Measurements from ENCODE around the gene IMPACT. TPM values are rescaled to one million over a fixed set of nuclear protein-coding genes. Genes with fewer than 3 reads are reported as not detected.

The IMPACT gene
- total RNA-seq, 4 donors from 2014 or later: 14.9 to 22.9 (median 20.3) TPM

DNA sequence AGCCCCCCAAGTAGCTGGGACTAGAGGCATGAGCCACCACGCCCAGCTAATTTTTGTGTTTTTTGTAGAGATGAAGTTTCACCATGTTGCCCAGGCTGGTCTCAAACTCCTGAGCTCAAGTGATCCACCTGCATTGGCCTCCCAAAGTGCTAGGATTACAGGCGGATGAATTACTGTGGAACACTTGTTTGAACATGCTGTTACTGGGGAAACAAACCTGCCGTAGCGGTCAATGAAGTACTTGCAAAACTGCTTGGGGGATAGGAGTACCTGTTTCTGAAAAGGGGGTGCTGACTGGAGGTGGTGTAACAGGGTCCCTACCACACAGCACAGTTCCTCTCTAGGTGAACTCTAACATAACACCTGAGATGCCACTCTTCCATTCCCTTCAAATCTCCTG, 5.9 kb upstream of the IMPACT start:
- DNase-seq (ENCODE audit: low spot score): no peak
- TF ChIP-seq, protein P1, sequence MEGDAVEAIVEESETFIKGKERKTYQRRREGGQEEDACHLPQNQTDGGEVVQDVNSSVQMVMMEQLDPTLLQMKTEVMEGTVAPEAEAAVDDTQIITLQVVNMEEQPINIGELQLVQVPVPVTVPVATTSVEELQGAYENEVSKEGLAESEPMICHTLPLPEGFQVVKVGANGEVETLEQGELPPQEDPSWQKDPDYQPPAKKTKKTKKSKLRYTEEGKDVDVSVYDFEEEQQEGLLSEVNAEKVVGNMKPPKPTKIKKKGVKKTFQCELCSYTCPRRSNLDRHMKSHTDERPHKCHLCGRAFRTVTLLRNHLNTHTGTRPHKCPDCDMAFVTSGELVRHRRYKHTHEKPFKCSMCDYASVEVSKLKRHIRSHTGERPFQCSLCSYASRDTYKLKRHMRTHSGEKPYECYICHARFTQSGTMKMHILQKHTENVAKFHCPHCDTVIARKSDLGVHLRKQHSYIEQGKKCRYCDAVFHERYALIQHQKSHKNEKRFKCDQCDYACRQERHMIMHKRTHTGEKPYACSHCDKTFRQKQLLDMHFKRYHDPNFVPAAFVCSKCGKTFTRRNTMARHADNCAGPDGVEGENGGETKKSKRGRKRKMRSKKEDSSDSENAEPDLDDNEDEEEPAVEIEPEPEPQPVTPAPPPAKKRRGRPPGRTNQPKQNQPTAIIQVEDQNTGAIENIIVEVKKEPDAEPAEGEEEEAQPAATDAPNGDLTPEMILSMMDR (IDR thresholded peaks at IDR 0.05): no peak
- no peak for ATAC-seq (ENCODE audit: low FRiP score)

DNA sequence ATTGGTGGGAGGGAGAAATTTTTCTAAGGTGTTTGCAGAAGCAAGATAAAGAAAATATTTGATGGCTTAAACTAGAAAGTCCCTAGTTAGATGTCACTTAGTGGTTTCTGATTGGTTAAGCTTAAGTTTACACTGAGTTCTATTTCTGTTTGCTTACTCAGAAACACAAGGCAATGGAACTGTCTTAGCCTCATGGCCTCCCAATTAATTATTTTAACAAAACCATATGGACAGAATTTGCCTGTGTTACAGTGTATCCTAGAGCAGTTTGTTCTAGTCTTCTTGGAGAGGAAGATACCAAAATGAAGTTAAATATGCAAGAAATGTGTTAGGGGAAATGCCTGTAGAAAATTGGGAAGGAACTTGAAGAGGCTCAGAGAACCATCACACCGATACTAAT, 4.6 kb upstream of the IMPACT start:
- ATAC-seq (ENCODE audit: low FRiP score) (no peak), DNase-seq (ENCODE audit: low spot score) (no peak)
- TF ChIP-seq, protein P1 (IDR thresholded peaks at IDR 0.05): no peak

DNA sequence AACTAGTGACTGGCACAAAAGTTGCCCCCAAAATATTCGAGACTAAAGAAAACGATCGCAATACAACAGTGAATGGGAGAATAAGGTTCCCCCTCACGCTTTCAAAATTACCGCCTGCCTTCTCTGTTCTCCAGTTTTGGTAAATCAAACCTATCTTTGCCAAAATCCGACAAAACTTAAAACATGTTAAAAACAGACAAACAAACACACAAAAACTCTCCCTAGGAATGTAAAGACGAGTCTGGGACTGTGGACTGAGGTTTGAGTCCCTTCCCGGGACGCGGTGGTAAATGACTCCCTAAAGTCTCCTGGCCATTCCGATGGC, 435 bp upstream of the IMPACT start:
- TF ChIP-seq, protein P1 (IDR thresholded peaks at IDR 0.05): no peak
- no peak for DNase-seq (ENCODE audit: low spot score)
- no peak for ATAC-seq (ENCODE audit: low FRiP score)

DNA sequence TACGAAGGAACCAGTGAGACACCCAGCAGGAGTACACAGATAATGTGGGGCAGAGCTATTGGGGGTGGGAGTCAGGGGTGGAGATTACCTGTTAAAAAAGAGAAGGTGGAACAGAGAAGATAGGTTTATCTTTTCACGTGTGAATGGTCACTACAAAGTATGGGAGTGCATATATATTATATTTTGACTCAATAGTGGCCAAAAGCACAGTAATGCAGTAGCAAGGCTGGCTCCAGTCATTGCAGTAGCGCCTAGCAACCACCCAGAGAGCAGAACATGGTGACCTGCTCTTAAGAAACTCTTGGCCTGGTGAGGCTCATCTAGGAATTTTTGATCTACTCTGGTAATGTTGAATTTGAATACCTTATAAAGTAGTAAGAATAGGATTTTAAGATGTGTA, 1.0 kb downstream of the IMPACT start:
- DNase-seq (ENCODE audit: low spot score) (no peak), ATAC-seq (ENCODE audit: low FRiP score) (no peak)
- TF ChIP-seq, protein P1 (IDR thresholded peaks at IDR 0.05): no peak

DNA sequence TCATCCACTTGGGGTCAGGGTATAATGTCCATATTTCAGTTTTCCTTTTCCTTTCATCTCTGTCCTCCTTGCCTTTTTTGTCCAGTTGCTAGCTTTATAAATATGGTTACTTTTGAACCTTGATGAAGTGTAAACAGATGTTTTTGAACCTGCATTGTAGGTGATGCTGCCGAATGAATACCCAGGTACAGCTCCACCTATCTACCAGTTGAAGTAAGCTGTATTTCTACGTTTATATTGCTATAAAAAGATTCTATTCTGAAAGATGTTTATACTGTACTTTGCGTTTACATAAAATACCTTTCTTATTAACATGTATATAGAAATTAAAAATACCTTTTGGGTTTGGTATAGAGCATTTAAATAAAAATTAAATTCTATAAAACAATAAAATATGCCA, 2.2 kb downstream of the IMPACT start:
- TF ChIP-seq, protein P1 (IDR thresholded peaks at IDR 0.05): no peak
- no peak for DNase-seq (ENCODE audit: low spot score)
- no peak for ATAC-seq (ENCODE audit: low FRiP score)

DNA sequence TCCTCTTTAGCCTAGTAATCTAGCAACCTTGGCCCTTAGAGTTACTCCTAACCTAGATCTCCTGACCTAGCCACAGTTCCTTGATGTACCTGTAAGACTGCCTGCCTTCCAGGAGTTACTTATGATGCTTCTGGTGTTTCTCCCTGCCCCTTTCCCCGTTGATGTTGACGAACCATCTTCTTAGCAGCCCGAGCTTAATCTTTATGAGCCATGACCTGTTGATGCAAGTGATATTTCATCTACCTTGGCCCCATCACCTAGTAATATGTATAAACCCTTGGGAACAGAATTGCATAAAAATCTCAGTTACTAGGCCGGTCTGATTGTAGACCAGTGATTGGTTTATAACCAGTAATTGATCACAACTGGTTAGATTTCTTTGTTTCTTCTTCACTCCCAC, 2.7 kb downstream of the IMPACT start:
- TF ChIP-seq, protein P1 (IDR thresholded peaks at IDR 0.05): no peak
- no peak for ATAC-seq (ENCODE audit: low FRiP score)
- DNase-seq (ENCODE audit: low spot score): no peak

DNA sequence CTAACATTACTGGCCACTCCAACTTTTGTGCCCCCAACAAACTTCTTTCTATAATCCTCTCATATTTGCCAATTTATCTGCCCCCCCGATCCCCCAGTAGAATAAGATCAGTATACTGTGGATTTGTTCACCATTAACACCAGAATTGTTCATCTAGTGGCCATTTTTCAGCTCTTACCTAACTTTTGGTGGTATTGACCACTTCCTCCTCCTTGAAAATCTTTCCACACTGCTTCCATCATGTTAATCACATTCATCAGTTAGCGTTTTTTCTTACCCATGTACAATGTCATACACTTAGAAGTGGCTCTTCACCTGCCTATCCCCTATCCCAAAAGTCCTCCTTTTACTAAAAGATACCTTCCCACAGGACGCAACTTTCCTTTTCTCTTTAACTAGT, 6.1 kb downstream of the IMPACT start:
- DNase-seq (ENCODE audit: low spot score) (no peak), ATAC-seq (ENCODE audit: low FRiP score) (no peak)
- TF ChIP-seq, protein P1 (IDR thresholded peaks at IDR 0.05): no peak
